ENCODE data around the gene LARP1. TPM values are rescaled to one million over a fixed set of nuclear protein-coding genes. Genes with fewer than 3 reads are reported as not detected.

The LARP1 gene
- total and polyA plus RNA-seq, 8 donors = 35.8 to 195 (median 117) TPM

GRCh38 chr5:154823605-154824004 lies 68.4 kb downstream of the LARP1 start:
- TF ChIP-seq, protein P1, sequence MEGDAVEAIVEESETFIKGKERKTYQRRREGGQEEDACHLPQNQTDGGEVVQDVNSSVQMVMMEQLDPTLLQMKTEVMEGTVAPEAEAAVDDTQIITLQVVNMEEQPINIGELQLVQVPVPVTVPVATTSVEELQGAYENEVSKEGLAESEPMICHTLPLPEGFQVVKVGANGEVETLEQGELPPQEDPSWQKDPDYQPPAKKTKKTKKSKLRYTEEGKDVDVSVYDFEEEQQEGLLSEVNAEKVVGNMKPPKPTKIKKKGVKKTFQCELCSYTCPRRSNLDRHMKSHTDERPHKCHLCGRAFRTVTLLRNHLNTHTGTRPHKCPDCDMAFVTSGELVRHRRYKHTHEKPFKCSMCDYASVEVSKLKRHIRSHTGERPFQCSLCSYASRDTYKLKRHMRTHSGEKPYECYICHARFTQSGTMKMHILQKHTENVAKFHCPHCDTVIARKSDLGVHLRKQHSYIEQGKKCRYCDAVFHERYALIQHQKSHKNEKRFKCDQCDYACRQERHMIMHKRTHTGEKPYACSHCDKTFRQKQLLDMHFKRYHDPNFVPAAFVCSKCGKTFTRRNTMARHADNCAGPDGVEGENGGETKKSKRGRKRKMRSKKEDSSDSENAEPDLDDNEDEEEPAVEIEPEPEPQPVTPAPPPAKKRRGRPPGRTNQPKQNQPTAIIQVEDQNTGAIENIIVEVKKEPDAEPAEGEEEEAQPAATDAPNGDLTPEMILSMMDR (IDR thresholded peaks at IDR 0.05) = no peak
- peak in 3 of 4 donors; percentile 29 to 46 (median 33) for ATAC-seq

GRCh38 chr5:154824070-154824469 lies 68.9 kb downstream of the LARP1 start:
- TF ChIP-seq, protein P1 (IDR thresholded peaks at IDR 0.05) = no peak
- no peaks in the 10 kb centered on the region for H3K9me3 ChIP-seq
- no peaks in the 10 kb centered on the region for H3K27me3 ChIP-seq
- intact Hi-C loops (cut with DNase I) = no loop called here
- ATAC-seq (no peak), DNase-seq (no peak), FAIRE-seq (no peak)
- H3K4me1 ChIP-seq = no peaks in the 10 kb centered on the region
- H3K36me3 ChIP-seq = no peaks in the 10 kb centered on the region
- no peak overlapping the region for H3K27ac ChIP-seq
- no peak overlapping the region for H3K4me3 ChIP-seq
- WGBS, 2 donors = 98 to 100% methylated on average over 2 of the region's 2 CpGs

More at GRCh38 chr5:154823605-154824004, 68.4 kb downstream of the LARP1 start:
- Histone ChIP-seq H3K4me3 (no peak overlapping the region), H3K27ac (no peak overlapping the region), H3K36me3 (peaks cover 0 to 4% (median 0%) of the 10 kb centered on the region in 3 donors), H3K4me1 (no peaks in the 10 kb centered on the region), H3K9me3 (no peaks in the 10 kb centered on the region), H3K27me3 (no peaks in the 10 kb centered on the region)
- 69 to 77% methylated on average over 4 of the region's 4 CpGs for WGBS, 2 donors
- DNase-seq (peak in 1 of 6 donors; percentile 11), FAIRE-seq (no peak)
- intact Hi-C loops (cut with DNase I) = no loop called here

DNA sequence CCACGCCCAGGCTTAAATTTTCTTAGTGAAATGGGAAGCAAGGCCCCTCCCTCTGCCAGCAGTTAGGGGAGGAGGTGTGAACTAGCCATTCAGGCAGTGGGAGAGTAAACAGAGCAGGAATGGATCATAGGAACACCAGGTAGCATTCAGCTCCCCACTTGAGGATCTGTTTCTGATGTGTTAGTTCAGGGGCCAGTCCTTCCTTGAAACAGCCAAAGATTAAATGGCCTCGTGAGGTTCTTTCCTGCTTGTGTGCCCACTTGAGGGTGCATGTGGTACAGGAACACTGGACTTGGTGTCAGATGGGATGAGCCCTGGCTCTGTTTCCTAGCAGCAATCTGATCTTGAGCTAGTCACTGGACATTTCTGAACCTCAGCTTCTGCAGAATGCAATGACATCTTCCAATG lies 74.0 kb downstream of the LARP1 start:
- Histone ChIP-seq H3K4me1 (no peaks in the 10 kb centered on the region), H3K27me3 (no peaks in the 10 kb centered on the region), H3K4me3 (no peak overlapping the region), H3K27ac (no peak overlapping the region), H3K9me3 (no peaks in the 10 kb centered on the region), H3K36me3 (no peaks in the 10 kb centered on the region)
- TF ChIP-seq, protein P1 (IDR thresholded peaks at IDR 0.05) = no peak
- 88 to 92% methylated on average over 2 of the region's 2 CpGs for WGBS, 2 donors
- intact Hi-C loops (cut with DNase I) = no loop called here
- DNase-seq (no peak), ATAC-seq (peak in 1 of 4 donors; percentile 51), FAIRE-seq (no peak)

DNA sequence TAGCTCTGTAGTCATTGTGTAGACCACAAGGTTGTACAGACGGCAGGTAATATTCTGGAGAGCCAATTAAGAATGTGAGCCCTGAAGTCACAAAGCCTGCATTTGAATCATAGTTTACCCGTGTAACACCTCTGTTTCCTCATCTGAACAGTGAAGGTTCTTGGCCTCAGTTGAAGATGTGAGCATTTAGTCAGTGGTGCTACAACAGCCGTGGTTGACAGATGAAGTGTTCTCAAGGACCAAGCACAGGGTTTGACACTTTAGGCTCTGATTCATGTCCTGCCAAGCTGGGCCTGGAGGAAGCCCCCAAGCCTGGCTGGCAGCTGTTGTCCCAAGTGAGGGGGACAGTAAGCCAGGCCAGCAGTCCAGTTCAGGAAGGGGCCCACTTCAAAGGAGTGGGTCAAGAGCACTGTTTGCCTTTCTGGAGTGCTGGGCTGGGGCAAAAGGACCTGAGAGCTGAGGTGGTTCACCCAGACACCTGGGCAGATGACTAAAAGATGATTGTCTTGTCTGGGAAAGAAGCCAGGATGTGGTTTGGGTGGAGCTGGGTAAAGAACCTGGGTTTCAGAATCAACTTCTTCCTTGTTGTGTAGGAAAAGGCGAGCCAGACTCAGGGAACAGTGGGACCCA lies 74.5 kb downstream of the LARP1 start:
- no peak for FAIRE-seq
- no peaks in the 10 kb centered on the region for H3K9me3 ChIP-seq
- intact Hi-C loops (cut with DNase I) = no loop called here
- no peaks in the 10 kb centered on the region for H3K4me1 ChIP-seq
- ATAC-seq = peak in 1 of 4 donors; percentile 39
- 89 to 93% methylated on average over 4 of the region's 4 CpGs for WGBS, 2 donors
- no peak for DNase-seq
- TF ChIP-seq, protein P1 (IDR thresholded peaks at IDR 0.05) = no peak
- H3K36me3 ChIP-seq = no peaks in the 10 kb centered on the region
- no peak overlapping the region for H3K4me3 ChIP-seq
- H3K27ac ChIP-seq = no peak overlapping the region
- no peaks in the 10 kb centered on the region for H3K27me3 ChIP-seq

- no peak for FAIRE-seq
- DNase-seq = no peak
- intact Hi-C loops (cut with DNase I) = no loop called here
- no peaks in the 10 kb centered on the region for H3K4me1 ChIP-seq
- no peaks in the 10 kb centered on the region for H3K9me3 ChIP-seq
- no peaks in the 10 kb centered on the region for H3K27me3 ChIP-seq
- TF ChIP-seq, protein P1 (IDR thresholded peaks at IDR 0.05) = no peak
- no peak overlapping the region for H3K4me3 ChIP-seq
- H3K27ac ChIP-seq = no peak overlapping the region
- H3K36me3 ChIP-seq = no peaks in the 10 kb centered on the region
- ATAC-seq = no peak
- 91 to 92% methylated on average over 7 of the region's 7 CpGs for WGBS, 2 donors
These were observed 75.0 kb downstream of the LARP1 start for GRCh38 chr5:154830219-154830595.
